ENCODE measurements around the gene CERS6. TPM values are rescaled to one million over a fixed set of nuclear protein-coding genes. Genes with fewer than 3 reads are reported as not detected.
"Not testable (repeated sequence)": the region's sequence is repeated elsewhere in the genome, so short reads cannot be mapped to it uniquely, and the experiment has no call there.

CERS6 gene, protein sequence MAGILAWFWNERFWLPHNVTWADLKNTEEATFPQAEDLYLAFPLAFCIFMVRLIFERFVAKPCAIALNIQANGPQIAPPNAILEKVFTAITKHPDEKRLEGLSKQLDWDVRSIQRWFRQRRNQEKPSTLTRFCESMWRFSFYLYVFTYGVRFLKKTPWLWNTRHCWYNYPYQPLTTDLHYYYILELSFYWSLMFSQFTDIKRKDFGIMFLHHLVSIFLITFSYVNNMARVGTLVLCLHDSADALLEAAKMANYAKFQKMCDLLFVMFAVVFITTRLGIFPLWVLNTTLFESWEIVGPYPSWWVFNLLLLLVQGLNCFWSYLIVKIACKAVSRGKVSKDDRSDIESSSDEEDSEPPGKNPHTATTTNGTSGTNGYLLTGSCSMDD
- total RNA-seq (10 to 100 TPM; 42.4 to 81.0 TPM), polyA plus RNA-seq (ENCODE audit: insufficient read length in 2 of 2) (10 to 100 TPM; 26.6 to 40.7 TPM)
- long read RNA-seq, donor 1, full-length matches to known transcripts, result 12 of 12 reads
- long read RNA-seq, donor 1, partial matches to known transcripts, result 0 of 12 reads
- long read RNA-seq, donor 1, other reads (novel, unspliced or antisense), result 0 of 12 reads
- long read RNA-seq, donor 2, full-length matches to known transcripts, result 10 of 10 reads
- long read RNA-seq, donor 2, partial matches to known transcripts, result 0 of 10 reads
- long read RNA-seq, donor 2, other reads (novel, unspliced or antisense), result 0 of 10 reads
- long read RNA-seq, donor 3, full-length matches to known transcripts, result 6 of 6 reads
- long read RNA-seq, donor 3, partial matches to known transcripts, result 0 of 6 reads
- long read RNA-seq, donor 3, other reads (novel, unspliced or antisense), result 0 of 6 reads
- long read RNA-seq, donor 4, full-length matches to known transcripts, result 6 of 6 reads
- long read RNA-seq, donor 4, partial matches to known transcripts, result 0 of 6 reads
- long read RNA-seq, donor 4, other reads (novel, unspliced or antisense), result 0 of 6 reads

DNA sequence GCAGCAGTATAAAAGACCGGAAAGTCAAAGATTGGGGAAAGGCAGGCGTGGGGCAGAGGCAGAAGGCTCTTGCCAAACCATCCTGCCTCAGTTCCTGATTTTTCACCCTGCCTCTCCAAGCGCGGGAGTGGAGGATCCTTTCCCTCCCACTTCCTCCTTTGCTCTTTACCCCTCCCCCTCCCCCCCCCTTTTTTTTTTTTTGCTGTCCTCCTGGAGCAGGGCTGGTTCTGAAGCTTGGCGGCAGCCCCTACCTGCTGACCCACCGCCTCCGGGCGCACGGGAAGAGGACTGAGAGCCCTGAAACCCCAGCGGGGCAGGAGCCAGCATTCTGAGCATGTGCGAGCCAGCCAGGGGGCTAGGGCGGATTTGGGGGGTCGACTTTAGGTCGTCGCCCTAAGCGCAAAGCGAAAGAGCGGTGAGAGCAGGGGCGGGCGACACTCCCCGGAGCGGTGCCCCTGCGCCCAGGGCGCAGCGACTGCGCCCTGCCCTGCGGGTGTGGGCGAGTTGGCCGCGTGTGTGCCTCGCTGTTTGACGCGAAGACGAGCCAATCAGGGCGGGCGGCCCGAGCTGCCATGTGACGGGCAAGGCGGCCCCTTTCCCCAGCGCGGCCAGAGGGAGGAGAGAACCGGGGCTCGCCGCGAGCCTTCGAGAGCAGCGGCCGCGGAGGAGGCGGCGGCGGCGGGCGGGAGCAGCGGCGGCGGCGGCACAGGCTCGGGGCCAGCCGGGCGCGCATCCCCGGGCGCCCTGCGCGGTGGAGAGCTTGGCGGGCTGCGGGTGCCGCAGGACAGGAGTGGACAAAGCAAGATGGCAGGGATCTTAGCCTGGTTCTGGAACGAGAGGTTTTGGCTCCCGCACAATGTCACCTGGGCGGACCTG lies at the start of gene CERS6:
Gene CERS6, plus strand, starts transcription at position 628 of the 876 bp plus-strand sequence. Its CDS starts 177 bp downstream, at position 805.
- Histone ChIP-seq H3K27ac (ENCODE audit: low read depth, low read length) (peak within 1 kb of the TSS; percentile 86), H3K9me3 (ENCODE audit: control insufficient read depth, insufficient read depth, low read length) (no peaks in the 10 kb centered on the region), H3K36me3 (ENCODE audit: control insufficient read depth, insufficient read depth, low read length) (no peaks in the 10 kb centered on the region), H3K4me1 (ENCODE audit: control insufficient read depth, insufficient read depth, low read length) (peaks cover 5% of the 10 kb centered on the region), H3K4me3 (ENCODE audit: low read depth, low read length) (peak within 1 kb of the TSS; percentile 94), H3K27me3 (ENCODE audit: control insufficient read depth, insufficient read depth, low read length) (no peaks in the 10 kb centered on the region)
- WGBS (ENCODE audit: insufficient coverage), result under 1% methylated on average over 68 of the region's 72 CpGs
- peak in 5 of 6 donors; percentile 83 to 97 (median 88) for DNase-seq (ENCODE audit: low read depth in 4 of 6, low spot score in 6 of 6)

DNA sequence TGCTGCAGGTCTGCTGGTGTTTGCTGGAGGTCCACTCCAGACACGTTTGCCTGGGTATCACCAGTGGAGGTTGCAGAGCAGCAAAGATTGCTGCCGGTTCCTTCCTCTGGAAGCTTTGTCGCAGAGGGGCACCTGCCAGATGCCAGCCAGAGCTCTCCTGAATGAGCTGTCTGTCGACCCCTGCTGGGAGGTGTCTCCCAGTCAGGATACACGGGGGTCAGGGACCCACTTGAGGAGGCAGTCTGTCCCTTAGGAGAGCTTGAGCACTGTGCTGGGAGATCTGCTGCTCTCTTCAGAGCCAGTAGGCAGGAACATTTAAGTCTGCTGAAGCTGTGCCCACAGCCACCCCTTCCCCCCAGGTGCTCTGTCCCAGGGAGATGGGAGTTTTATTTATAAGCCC lies 43.8 kb upstream of the CERS6 start:
- H3K36me3 ChIP-seq (ENCODE audit: control insufficient read depth, insufficient read depth, low read length); H3K4me3 ChIP-seq (ENCODE audit: low read depth, low read length); H3K4me1 ChIP-seq (ENCODE audit: control insufficient read depth, insufficient read depth, low read length); H3K9me3 ChIP-seq (ENCODE audit: control insufficient read depth, insufficient read depth, low read length); DNase-seq (ENCODE audit: low read depth in 4 of 6, low spot score in 6 of 6); H3K27ac ChIP-seq (ENCODE audit: low read depth, low read length); H3K27me3 ChIP-seq (ENCODE audit: control insufficient read depth, insufficient read depth, low read length): not testable (repeated sequence)
- 88% methylated on average over 5 of the region's 5 CpGs for WGBS (ENCODE audit: insufficient coverage)

DNA sequence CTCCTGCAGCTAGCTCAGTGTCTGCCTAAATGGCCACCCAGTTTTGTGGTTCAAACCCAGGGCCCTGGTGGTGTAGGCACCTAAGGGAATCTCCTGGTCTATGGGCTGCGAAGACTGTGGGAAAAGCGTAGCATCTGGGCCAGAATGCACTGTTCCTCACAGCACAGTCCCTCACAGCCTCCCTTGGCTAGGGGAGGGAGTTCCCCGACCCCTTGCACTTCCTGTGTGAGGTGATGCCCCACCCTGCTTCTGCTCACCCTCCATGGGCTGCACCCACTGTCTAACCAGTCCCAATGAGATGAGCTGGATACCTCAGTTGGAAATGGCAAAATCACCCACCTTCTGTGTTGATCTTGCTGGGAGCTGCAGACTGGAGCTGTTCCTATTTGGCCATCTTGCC lies 43.0 kb upstream of the CERS6 start:
- not testable (repeated sequence) for H3K4me3 ChIP-seq (ENCODE audit: low read depth, low read length); H3K4me1 ChIP-seq (ENCODE audit: control insufficient read depth, insufficient read depth, low read length); H3K9me3 ChIP-seq (ENCODE audit: control insufficient read depth, insufficient read depth, low read length); H3K36me3 ChIP-seq (ENCODE audit: control insufficient read depth, insufficient read depth, low read length); H3K27ac ChIP-seq (ENCODE audit: low read depth, low read length); DNase-seq (ENCODE audit: low read depth in 4 of 6, low spot score in 6 of 6); H3K27me3 ChIP-seq (ENCODE audit: control insufficient read depth, insufficient read depth, low read length)
- WGBS (ENCODE audit: insufficient coverage), result 100% methylated on average over 1 of the region's 3 CpGs

DNA sequence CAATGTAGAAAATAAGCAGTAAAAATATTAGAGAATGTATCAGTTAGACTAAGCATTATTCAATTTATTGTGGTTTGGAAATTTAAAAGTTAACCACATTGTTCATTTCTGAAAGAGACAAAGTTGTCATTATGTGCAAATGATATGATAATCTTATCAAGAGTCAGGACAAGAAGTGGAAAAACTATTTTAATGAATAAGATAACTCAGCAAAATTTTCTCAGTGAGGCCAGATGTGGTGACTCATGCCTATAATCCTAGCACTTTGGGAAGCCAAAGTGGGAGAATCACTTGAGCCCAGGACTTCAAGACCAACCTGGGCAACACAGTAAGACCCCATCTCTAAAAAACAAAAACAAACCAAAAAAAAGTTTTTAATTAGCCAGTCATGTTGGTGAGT lies 39.5 kb upstream of the CERS6 start:
- H3K9me3 ChIP-seq (ENCODE audit: control insufficient read depth, insufficient read depth, low read length), result peaks cover 6% of the 10 kb centered on the region
- no peaks in the 10 kb centered on the region for H3K27me3 ChIP-seq (ENCODE audit: control insufficient read depth, insufficient read depth, low read length)
- H3K4me3 ChIP-seq (ENCODE audit: low read depth, low read length), result no peak overlapping the region
- H3K4me1 ChIP-seq (ENCODE audit: control insufficient read depth, insufficient read depth, low read length), result no peaks in the 10 kb centered on the region
- DNase-seq (ENCODE audit: low read depth in 4 of 6, low spot score in 6 of 6), result no peak
- H3K27ac ChIP-seq (ENCODE audit: low read depth, low read length), result no peak overlapping the region
- no peaks in the 10 kb centered on the region for H3K36me3 ChIP-seq (ENCODE audit: control insufficient read depth, insufficient read depth, low read length)

DNA sequence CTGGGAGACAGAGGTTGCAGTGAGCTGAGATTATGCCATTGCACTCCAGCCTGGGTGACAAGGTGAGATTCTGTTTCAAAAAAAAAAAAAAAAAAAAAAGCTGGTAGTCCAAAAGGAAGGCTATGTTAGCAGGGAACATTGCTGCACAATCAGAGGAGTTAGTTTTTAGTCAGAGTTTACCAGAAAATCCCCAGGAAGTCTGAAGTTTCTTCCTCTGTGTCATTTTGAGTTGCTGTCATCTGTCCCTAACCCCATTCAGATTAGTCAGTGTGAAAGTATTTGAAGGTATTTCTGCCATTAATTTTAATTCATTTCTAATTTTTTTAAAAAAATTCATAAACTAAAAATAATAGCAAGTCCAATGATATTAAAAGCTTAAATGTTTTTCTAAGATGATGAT lies 33.5 kb upstream of the CERS6 start:
- no peaks in the 10 kb centered on the region for H3K36me3 ChIP-seq (ENCODE audit: control insufficient read depth, insufficient read depth, low read length)
- H3K4me3 ChIP-seq (ENCODE audit: low read depth, low read length), result no peak overlapping the region

DNA sequence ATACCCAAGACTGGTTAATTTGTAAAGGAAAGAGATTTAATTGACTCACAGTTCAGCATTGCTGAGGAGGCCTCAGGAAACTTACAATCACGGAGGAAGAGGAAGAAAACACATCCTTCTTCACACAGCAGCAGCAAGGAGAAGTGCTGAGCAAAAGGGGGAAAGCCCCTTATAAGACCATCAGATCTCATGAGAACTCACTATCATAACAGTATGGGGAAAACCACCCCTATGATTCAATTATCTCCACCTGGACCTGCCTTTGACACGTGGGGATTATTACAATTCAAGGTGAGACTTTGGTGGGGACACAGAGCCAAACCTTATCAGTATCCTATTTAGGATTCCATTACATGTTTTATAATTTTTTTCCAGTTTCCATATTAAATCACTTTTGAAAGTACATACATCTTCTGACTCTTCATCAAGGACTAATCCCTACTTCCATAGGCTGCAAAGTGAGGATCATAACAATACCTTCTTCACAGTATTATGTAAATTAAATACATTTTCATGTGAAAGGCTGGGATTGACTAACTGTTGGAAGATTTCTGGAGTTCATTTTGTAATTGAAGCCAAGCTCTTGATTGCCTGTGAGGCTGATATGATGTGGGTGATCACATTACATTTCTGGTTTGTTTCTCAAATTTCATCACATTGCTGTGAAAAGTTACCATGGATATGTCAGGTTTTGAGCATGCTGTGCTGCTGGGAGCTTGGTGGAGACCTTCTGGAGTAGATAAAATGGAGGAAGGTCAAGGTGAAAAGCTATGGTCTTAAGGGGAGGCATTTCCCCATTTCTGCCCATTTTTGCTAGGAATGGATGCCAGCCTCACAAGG lies 31.7 kb upstream of the CERS6 start:
- H3K4me3 ChIP-seq (ENCODE audit: low read depth, low read length), result no peak overlapping the region
- no peaks in the 10 kb centered on the region for H3K36me3 ChIP-seq (ENCODE audit: control insufficient read depth, insufficient read depth, low read length)
- DNase-seq (ENCODE audit: low read depth in 4 of 6, low spot score in 6 of 6), result no peak
- no peaks in the 10 kb centered on the region for H3K9me3 ChIP-seq (ENCODE audit: control insufficient read depth, insufficient read depth, low read length)
- H3K4me1 ChIP-seq (ENCODE audit: control insufficient read depth, insufficient read depth, low read length), result no peaks in the 10 kb centered on the region
- no peak overlapping the region for H3K27ac ChIP-seq (ENCODE audit: low read depth, low read length)
- H3K27me3 ChIP-seq (ENCODE audit: control insufficient read depth, insufficient read depth, low read length), result no peaks in the 10 kb centered on the region
- WGBS (ENCODE audit: insufficient coverage), result no CpG with 5 or more reads among the region's 2 CpGs

More for the DNA sequence above, 33.5 kb upstream of the CERS6 start:
- no peak for DNase-seq (ENCODE audit: low read depth in 4 of 6, low spot score in 6 of 6)
- no peaks in the 10 kb centered on the region for H3K27me3 ChIP-seq (ENCODE audit: control insufficient read depth, insufficient read depth, low read length)
- H3K27ac ChIP-seq (ENCODE audit: low read depth, low read length), result no peak overlapping the region
- no peaks in the 10 kb centered on the region for H3K4me1 ChIP-seq (ENCODE audit: control insufficient read depth, insufficient read depth, low read length)
- H3K9me3 ChIP-seq (ENCODE audit: control insufficient read depth, insufficient read depth, low read length), result no peaks in the 10 kb centered on the region

DNA sequence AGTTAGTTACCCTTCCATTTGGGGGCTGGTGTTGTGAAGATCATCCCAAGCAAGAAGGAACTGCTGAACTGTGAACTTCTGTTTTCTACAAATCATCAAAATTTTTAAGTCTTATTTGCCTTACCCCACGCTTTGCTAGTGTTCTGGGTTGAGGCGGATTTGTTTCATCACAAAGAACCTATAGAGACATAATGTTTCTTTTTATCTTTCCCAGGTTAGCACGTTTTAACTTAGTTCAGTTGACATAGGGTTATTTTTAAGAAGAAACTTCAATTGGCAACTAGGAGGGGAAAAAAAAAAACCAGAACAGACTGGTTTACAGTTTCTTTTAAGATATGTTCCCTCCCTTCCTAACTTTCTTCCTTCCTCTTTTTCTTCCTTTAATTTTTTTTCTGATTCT lies 31.1 kb upstream of the CERS6 start:
- Histone ChIP-seq H3K9me3 (ENCODE audit: control insufficient read depth, insufficient read depth, low read length) (no peaks in the 10 kb centered on the region), H3K27me3 (ENCODE audit: control insufficient read depth, insufficient read depth, low read length) (no peaks in the 10 kb centered on the region), H3K4me1 (ENCODE audit: control insufficient read depth, insufficient read depth, low read length) (no peaks in the 10 kb centered on the region), H3K4me3 (ENCODE audit: low read depth, low read length) (no peak overlapping the region), H3K36me3 (ENCODE audit: control insufficient read depth, insufficient read depth, low read length) (no peaks in the 10 kb centered on the region), H3K27ac (ENCODE audit: low read depth, low read length) (no peak overlapping the region)
- no CpG with 5 or more reads among the region's 3 CpGs for WGBS (ENCODE audit: insufficient coverage)
- no peak for DNase-seq (ENCODE audit: low read depth in 4 of 6, low spot score in 6 of 6)

DNA sequence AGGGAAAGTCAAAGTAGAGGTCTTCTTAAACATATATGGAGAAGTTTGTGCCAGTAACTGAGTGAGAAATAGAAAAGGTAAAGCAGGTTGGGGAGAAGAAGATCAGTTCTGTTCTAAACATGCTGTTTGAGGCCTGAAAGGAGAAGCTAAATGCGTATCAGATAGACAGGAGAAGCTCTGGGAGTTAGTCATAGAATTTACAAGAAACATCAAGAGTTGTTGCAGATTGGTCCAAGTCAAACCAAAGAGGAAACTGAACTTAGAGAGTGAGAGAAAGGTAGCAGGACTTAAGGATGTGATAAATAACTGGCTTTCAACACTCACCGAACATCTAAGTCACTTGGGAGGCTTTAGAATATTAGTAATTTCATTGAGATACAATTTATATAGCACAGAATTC lies 29.2 kb upstream of the CERS6 start:
- no peak overlapping the region for H3K27ac ChIP-seq (ENCODE audit: low read depth, low read length)
- H3K36me3 ChIP-seq (ENCODE audit: control insufficient read depth, insufficient read depth, low read length), result no peaks in the 10 kb centered on the region
- no peaks in the 10 kb centered on the region for H3K4me1 ChIP-seq (ENCODE audit: control insufficient read depth, insufficient read depth, low read length)
- H3K4me3 ChIP-seq (ENCODE audit: low read depth, low read length), result no peak overlapping the region
- 100% methylated on average over 1 of the region's 2 CpGs for WGBS (ENCODE audit: insufficient coverage)
- H3K9me3 ChIP-seq (ENCODE audit: control insufficient read depth, insufficient read depth, low read length), result no peaks in the 10 kb centered on the region
- DNase-seq (ENCODE audit: low read depth in 4 of 6, low spot score in 6 of 6), result no peak
- no peaks in the 10 kb centered on the region for H3K27me3 ChIP-seq (ENCODE audit: control insufficient read depth, insufficient read depth, low read length)

Measured in spinal cord (tissue), 10 donors.